K562 (cell line): ENCODE measurements around the gene CREB3L1. TPM values are rescaled to one million over a fixed set of nuclear protein-coding genes. Genes with fewer than 3 reads are reported as not detected.

ENCODE experiments used
- ATF2 ChIP-seq: sonication (generic); formaldehyde crosslinking; IDR thresholded peaks from 2 replicates; pipeline ENCODE4 v1.8.1; 2022; ENCODE audit warnings: missing genetic modification reagents
- CEBPG ChIP-seq, 3 experiments: fragments of 200-800 bp in 1 of 3; sonication (Bioruptor generic) in 1 of 3; sonication (generic) in 1 of 3; formaldehyde crosslinking in 1 of 3; IDR thresholded peaks in 2 of 3; conservative IDR thresholded peaks in 1 of 3; 2 replicates each; pipeline versions ENCODE4 v1.6.1 to v1.8.0; 2016 to 2022; ENCODE audit warnings: missing compliant biosample characterization in 2 of 3, missing genetic modification characterization in 2 of 3, mild to moderate bottlenecking in 1 of 3, missing genetic modification reagents in 1 of 3
- CREM ChIP-seq: IDR thresholded peaks from 2 replicates; pipeline ENCODE4 v1.6.1; 2014; ENCODE audit warnings: antibody characterized with exemption, low read depth
- CTBP1 ChIP-seq: fragments of 450-650 bp; IDR thresholded peaks from 2 replicates; pipeline ENCODE4 v1.6.1; 2016; ENCODE audit warnings: borderline replicate concordance
- CXXC5 ChIP-seq: fragments of 250-450 bp; sonication (Bioruptor Pico); IDR thresholded peaks from 2 replicates; pipeline ENCODE4 v1.8.0; 2022; ENCODE audit warnings: inconsistent platforms, mild to moderate bottlenecking, moderate library complexity
- EHMT2 ChIP-seq: fragments of 450-650 bp; IDR thresholded peaks from 2 replicates; pipeline ENCODE4 v1.6.1; 2018; ENCODE audit warnings: antibody characterized with exemption
- FOXP1 ChIP-seq: sonication (generic); formaldehyde crosslinking; IDR thresholded peaks from 2 replicates; pipeline ENCODE4 v1.8.0; 2022; ENCODE audit warnings: mild to moderate bottlenecking, missing genetic modification reagents
- MNT ChIP-seq, 2 experiments: fragments of 450-650 bp; conservative IDR thresholded peaks; 2 replicates each; pipeline ENCODE4 v1.6.1; 2017; ENCODE audit warnings: mild to moderate bottlenecking in 2 of 2, moderate library complexity in 2 of 2
- NFIC ChIP-seq: fragments of 450-650 bp; IDR thresholded peaks from 2 replicates; pipeline ENCODE4 v1.6.1; 2017; ENCODE audit warnings: mild to moderate bottlenecking, inconsistent platforms
- NFRKB ChIP-seq: fragments of 450-650 bp; IDR thresholded peaks from 2 replicates; pipeline ENCODE4 v1.6.1; 2016; ENCODE audit warnings: low read depth
- NR2C1 ChIP-seq, 2 experiments: fragments of 450-650 bp; IDR thresholded peaks; 2 replicates each; pipeline ENCODE4 v1.6.1; 2017; ENCODE audit warnings: mild to moderate bottlenecking in 2 of 2, antibody characterized with exemption in 1 of 2, inconsistent platforms in 1 of 2, missing compliant biosample characterization in 1 of 2, missing genetic modification characterization in 1 of 2
- PHB2 ChIP-seq: fragments of 450-650 bp; IDR thresholded peaks from 2 replicates; pipeline ENCODE4 v1.6.1; 2017; ENCODE audit warnings: low read depth
- SMC3 ChIP-seq: conservative IDR thresholded peaks from 2 replicates; pipeline ENCODE4 v1.6.1; 2011; ENCODE audit warnings: low read depth, low read length, improper control_type of control experiment; ENCODE audit not compliant: insufficient read depth
- TBP ChIP-seq: optimal IDR thresholded peaks from 2 replicates; pipeline ENCODE3; 2011; ENCODE audit warnings: low read depth, low read length, improper control_type of control experiment
- TEAD4 ChIP-seq, 2 experiments: sonication (generic) in 1 of 2; formaldehyde crosslinking in 1 of 2; IDR thresholded peaks; 2 replicates each; pipeline versions ENCODE4 v1.6.1 to v1.8.0; 2012 to 2022; ENCODE audit warnings: borderline replicate concordance in 1 of 2, inconsistent platforms in 1 of 2, low read length in 1 of 2, mild to moderate bottlenecking in 1 of 2, missing genetic modification reagents in 1 of 2
- ZNF263 ChIP-seq: sonication (generic); formaldehyde crosslinking; IDR thresholded peaks from 2 replicates; pipeline ENCODE4 v1.8.0; 2022; ENCODE audit warnings: mild to moderate bottlenecking, missing genetic modification reagents, borderline replicate concordance
- ZNF395 ChIP-seq: fragments of 200-800 bp; sonication (Bioruptor generic); IDR thresholded peaks from 2 replicates; pipeline ENCODE4 v1.6.1; 2017; ENCODE audit warnings: missing genetic modification characterization, missing compliant biosample characterization
- ZNF592 ChIP-seq: fragments of 450-650 bp; IDR thresholded peaks from 2 replicates; pipeline ENCODE4 v1.6.1; 2017; ENCODE audit warnings: antibody characterized with exemption, mild to moderate bottlenecking
- polyA plus RNA-seq, 8 experiments: library from polyadenylated mRNA; depleted of rRNA in 4 of 8; stranded (reverse) in 5 of 8; unstranded in 3 of 8; fragments of >200 nt; fragmentation: Nextera tagmentation in 2 of 8; fragmentation: Illumina TruSeq in 1 of 8; extraction: Ambion mirVana in 2 of 8; extraction: Trizol in 1 of 8; gene quantifications; 2 replicates each; pipeline versions ENCODE4 v1.2.1 to v1.2.3, GENCODE V29; 2011 to 2014; ENCODE audit warnings: inconsistent platforms in 1 of 8, missing spikeins in 1 of 8
- total RNA-seq, 7 experiments: library from RNA; depleted of rRNA in 6 of 7; stranded (reverse); fragments of >200 nt in 6 of 7; fragmentation: Illumina TruSeq in 2 of 7; extraction: Trizol in 2 of 7; gene quantifications; 2 replicates each; pipeline versions ENCODE4 v1.2.1 to v1.2.3, GENCODE V29; 2011 to 2021; ENCODE audit warnings: low replicate concordance in 1 of 7

Gene CREB3L1
- total and polyA plus RNA-seq, 9 of the 15 experiments (the other 6 are each of a cell fraction or from before 2014, with no cell fraction given): 1.2 to 27.6 (median 3.7) TPM

- TF ChIP-seq MNT (conservative IDR thresholded peaks at IDR 0.05): peak; percentile 26 to 40; a peak in 2 of 4 replicates
- TF ChIP-seq SMC3: peak; percentile 55
- TF ChIP-seq ZNF592: peak; percentile 91
- TF ChIP-seq CXXC5 (CRISPR knock-in tag): no peak; the same call in 1 of the 2 replicates
- no peak for TF ChIP-seq FOXP1 (CRISPR knock-in tag)
- TF ChIP-seq ZNF263 (CRISPR knock-in tag): peak; percentile 28; the same call in 1 of the 2 replicates
- no peak for TF ChIP-seq ATF2 (CRISPR knock-in tag)
- peak; percentile 72 for TF ChIP-seq CREM
- peak; percentile 32 for TF ChIP-seq TBP
- no peak for TF ChIP-seq NR2C1 (IDR thresholded peaks at IDR 0.05)
- TF ChIP-seq NR2C1 (tag; IDR thresholded peaks at IDR 0.05): peak; percentile 35; the same call in 1 of the 2 replicates
- TF ChIP-seq TEAD4 (IDR thresholded peaks at IDR 0.05; ENCODE audit: low read length): 0 out of 2 replicates have a peak, but pooled peaks have one; percentile 10
- TF ChIP-seq TEAD4 (CRISPR knock-in tag; IDR thresholded peaks at IDR 0.05; ENCODE audit: borderline replicate concordance): no peak
- peak; percentile 86 for TF ChIP-seq CTBP1
- TF ChIP-seq NFIC: peak; percentile 85
- peak; percentile 86; the same call in 1 of the 2 replicates for TF ChIP-seq EHMT2
- TF ChIP-seq ZNF395 (CRISPR knock-in tag): peak; percentile 62; the same call in 1 of the 2 replicates
- TF ChIP-seq CEBPG (CRISPR knock-in tag; IDR thresholded peaks at IDR 0.05): no peak
- peak in 1 of 2 experiments; percentile 45; a peak in 1 of 4 replicates for TF ChIP-seq CEBPG (tag; conservative IDR thresholded peaks at IDR 0.05 in 1 of 2, IDR thresholded peaks at IDR 0.05 in 1 of 2)
- no peak for TF ChIP-seq PHB2
- TF ChIP-seq NFRKB: peak; percentile 31; the same call in 1 of the 2 replicates
These were observed 29.8 kb upstream of the CREB3L1 start (continued) for GRCh38 chr11:46247659-46248058.
